Measurements from ENCODE around the gene TROAP.
"Not testable (repeated sequence)": the region's sequence is repeated elsewhere in the genome, so short reads cannot be mapped to it uniquely, and the experiment has no call there.

Gene TROAP

GRCh38 chr12:49279706-49280159 is 43.3 kb upstream of the TROAP start:
- H3K4me3 ChIP-seq (ENCODE audit: control insufficient read depth, low read depth, low read length), result no peak overlapping the region
- no peak for TF ChIP-seq CTCF (conservative IDR thresholded peaks at IDR 0.05; ENCODE audit: control insufficient read depth, insufficient read depth, low read depth, low read length)
- DNase-seq (ENCODE audit: low read depth), result no peak

GRCh38 chr12:49280545-49280944 is 42.5 kb upstream of the TROAP start:
- not testable (repeated sequence) for H3K4me3 ChIP-seq (ENCODE audit: control insufficient read depth, low read depth, low read length); DNase-seq (ENCODE audit: low read depth)

GRCh38 chr12:49282302-49282701 is 40.8 kb upstream of the TROAP start:
- no peak for TF ChIP-seq CTCF (conservative IDR thresholded peaks at IDR 0.05; ENCODE audit: control insufficient read depth, insufficient read depth, low read depth, low read length)
- no peak overlapping the region for H3K4me3 ChIP-seq (ENCODE audit: control insufficient read depth, low read depth, low read length)
- no peak for DNase-seq (ENCODE audit: low read depth)

GRCh38 chr12:49282740-49283375 is 40.2 kb upstream of the TROAP start:
- peak; percentile 32 for DNase-seq (ENCODE audit: low read depth)
- not testable (repeated sequence) for H3K4me3 ChIP-seq (ENCODE audit: control insufficient read depth, low read depth, low read length)

GRCh38 chr12:49283541-49284429 is 39.3 kb upstream of the TROAP start:
- no peak for DNase-seq (ENCODE audit: low read depth)
- no peak overlapping the region for H3K4me3 ChIP-seq (ENCODE audit: control insufficient read depth, low read depth, low read length)
- TF ChIP-seq CTCF (conservative IDR thresholded peaks at IDR 0.05; ENCODE audit: control insufficient read depth, insufficient read depth, low read depth, low read length), result peak; percentile 17

GRCh38 chr12:49284672-49285071 is 38.4 kb upstream of the TROAP start:
- TF ChIP-seq CTCF (conservative IDR thresholded peaks at IDR 0.05; ENCODE audit: control insufficient read depth, insufficient read depth, low read depth, low read length), result no peak
- DNase-seq (ENCODE audit: low read depth), result no peak
- no peak overlapping the region for H3K4me3 ChIP-seq (ENCODE audit: control insufficient read depth, low read depth, low read length)

- no peak overlapping the region for H3K4me3 ChIP-seq (ENCODE audit: control insufficient read depth, low read depth, low read length)
- DNase-seq (ENCODE audit: low read depth), result no peak
- no peak for TF ChIP-seq CTCF (conservative IDR thresholded peaks at IDR 0.05; ENCODE audit: control insufficient read depth, insufficient read depth, low read depth, low read length)
These were observed 35.2 kb upstream of the TROAP start for GRCh38 chr12:49287876-49288275.

Data from fibroblast of mammary gland (primary cell).